ENCODE results near the gene CDH7. TPM values are rescaled to one million over a fixed set of nuclear protein-coding genes. Genes with fewer than 3 reads are reported as not detected.

The CDH7 gene, protein sequence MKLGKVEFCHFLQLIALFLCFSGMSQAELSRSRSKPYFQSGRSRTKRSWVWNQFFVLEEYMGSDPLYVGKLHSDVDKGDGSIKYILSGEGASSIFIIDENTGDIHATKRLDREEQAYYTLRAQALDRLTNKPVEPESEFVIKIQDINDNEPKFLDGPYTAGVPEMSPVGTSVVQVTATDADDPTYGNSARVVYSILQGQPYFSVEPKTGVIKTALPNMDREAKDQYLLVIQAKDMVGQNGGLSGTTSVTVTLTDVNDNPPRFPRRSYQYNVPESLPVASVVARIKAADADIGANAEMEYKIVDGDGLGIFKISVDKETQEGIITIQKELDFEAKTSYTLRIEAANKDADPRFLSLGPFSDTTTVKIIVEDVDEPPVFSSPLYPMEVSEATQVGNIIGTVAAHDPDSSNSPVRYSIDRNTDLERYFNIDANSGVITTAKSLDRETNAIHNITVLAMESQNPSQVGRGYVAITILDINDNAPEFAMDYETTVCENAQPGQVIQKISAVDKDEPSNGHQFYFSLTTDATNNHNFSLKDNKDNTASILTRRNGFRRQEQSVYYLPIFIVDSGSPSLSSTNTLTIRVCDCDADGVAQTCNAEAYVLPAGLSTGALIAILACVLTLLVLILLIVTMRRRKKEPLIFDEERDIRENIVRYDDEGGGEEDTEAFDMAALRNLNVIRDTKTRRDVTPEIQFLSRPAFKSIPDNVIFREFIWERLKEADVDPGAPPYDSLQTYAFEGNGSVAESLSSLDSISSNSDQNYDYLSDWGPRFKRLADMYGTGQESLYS
- total RNA-seq = not detected in 2 replicates

DNA sequence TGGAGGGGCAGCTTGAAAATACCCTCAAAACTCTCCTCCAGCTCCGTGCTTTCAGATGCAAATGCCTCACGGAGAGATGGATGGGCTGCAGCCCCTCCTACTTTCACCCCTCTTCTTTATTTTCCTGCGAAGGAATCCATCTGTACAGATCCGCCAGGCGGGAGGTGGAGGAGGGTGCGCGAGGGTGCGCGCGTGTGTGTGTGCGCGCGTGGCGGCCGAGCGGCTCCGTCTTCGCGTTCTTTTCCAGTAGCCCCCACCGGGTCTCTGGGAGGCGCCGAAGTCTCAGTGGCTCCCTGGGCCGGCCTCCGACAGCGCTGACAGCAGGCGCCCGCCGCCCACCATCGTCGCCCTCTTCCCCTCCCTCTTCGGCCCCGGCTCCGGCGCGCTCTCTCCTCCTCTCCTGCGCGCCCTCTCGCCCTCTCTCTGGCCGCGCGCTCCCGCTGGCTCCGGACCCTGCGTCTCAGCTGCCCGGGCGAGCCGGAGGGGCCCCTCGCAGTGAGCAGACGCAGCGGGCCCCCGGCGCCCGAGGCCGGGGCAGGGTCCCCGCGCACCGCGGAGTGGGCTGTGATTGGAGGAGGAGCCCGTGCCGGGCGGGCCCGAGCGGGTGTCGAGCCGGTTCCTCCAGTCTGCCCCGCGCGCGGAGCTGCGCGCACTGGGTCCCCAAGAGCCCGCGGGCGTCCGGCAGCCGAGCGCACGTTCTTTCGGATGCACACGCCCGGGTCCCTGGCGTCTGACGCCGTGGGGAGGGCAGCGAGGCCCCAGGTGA lies at the start of gene CDH7:
TSS of gene CDH7 (plus strand) at position 624 of the 766 bp plus-strand sequence. CDS start 11,831 bp downstream, outside the sequence.

Measured in aortic smooth muscle cell (primary cell).